NCI-H2107 treated with DMSO at 0.1 percent for 48 hours (cell line): ENCODE data around the gene STON2.
"Not testable (repeated sequence)": the region's sequence is repeated elsewhere in the genome, so short reads cannot be mapped to it uniquely, and the experiment has no call there.

Experiments
- DNase-seq: peaks from one replicate; lab custom pipeline; 2025; ENCODE audit not compliant: unreplicated experiment; lab: John Stamatoyannopoulos, UW

STON2 gene, protein sequence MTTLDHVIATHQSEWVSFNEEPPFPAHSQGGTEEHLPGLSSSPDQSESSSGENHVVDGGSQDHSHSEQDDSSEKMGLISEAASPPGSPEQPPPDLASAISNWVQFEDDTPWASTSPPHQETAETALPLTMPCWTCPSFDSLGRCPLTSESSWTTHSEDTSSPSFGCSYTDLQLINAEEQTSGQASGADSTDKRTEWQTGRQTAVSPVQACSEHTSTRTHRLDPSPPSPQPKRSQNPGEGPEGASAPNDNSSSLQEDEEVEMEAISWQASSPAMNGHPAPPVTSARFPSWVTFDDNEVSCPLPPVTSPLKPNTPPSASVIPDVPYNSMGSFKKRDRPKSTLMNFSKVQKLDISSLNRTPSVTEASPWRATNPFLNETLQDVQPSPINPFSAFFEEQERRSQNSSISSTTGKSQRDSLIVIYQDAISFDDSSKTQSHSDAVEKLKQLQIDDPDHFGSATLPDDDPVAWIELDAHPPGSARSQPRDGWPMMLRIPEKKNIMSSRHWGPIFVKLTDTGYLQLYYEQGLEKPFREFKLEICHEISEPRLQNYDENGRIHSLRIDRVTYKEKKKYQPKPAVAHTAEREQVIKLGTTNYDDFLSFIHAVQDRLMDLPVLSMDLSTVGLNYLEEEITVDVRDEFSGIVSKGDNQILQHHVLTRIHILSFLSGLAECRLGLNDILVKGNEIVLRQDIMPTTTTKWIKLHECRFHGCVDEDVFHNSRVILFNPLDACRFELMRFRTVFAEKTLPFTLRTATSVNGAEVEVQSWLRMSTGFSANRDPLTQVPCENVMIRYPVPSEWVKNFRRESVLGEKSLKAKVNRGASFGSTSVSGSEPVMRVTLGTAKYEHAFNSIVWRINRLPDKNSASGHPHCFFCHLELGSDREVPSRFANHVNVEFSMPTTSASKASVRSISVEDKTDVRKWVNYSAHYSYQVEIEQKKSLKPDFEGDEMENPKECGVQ

DNA sequence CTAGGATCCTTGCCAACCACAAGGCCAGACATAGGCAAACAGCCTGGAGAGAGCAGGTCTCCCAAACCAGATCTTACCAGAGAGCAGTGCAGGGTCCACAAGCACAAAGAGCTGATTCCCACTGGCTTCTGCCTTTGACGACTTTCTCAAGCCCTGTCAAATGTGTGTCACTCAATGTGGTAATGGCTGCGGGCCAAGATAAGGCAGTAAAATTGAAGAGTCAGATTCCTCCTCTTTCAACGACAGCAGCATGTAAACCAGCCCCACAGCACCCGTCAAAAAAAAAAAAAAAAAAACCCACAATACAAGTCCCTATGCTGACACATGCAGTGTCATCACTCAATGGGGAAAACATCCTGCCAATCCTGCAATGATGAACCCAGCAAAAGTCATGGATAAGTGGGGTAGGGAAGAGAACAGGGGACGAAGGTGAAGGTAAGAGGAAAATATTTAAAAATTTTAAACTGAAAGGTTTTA, at the start of gene STON2:
Gene STON2 (minus strand): TSS at position 123 of the 477 bp plus-strand sequence. CDS start 1,942 bp downstream, outside the sequence.
- peak; percentile 85 for DNase-seq

DNA sequence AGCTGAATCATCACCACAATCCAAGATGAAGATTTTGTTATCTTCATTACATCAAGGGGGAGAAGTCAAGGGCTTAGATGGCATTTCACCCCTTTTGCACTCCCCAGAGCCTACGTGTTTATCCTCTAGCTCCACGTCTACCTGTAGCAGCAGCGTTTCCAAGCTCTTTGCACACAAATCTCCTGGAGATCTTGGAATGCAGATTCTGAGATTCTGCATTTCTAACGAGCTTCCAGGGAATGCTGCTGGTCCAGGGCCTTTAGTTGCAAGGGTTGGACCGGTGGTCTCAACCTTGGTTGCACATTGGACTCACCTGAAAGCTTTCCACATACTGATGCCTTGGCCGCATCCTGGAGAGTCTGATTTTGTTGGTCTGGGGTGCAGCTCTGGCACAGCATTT, 49.5 kb upstream of the STON2 start:
- DNase-seq = no peak

DNA sequence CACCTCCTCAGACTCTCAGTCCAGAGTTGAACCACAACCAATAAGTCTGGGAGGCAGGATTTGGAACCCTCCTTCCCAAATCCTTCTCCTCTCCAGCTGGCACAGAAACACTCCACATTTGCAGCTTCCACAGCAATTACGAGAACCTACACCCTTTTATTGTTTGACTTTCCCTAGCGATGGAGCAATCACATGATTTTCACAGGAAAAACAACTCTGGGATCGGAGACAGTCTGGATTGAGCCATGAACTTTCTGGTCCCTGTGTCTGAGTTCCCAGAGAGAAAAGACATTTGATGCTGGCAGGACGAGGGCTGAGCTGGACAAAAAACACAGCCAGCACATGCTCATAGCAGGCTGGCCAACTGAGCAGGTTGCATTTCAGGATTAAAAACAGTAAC, 49.0 kb upstream of the STON2 start:
- DNase-seq = peak; percentile 72

DNA sequence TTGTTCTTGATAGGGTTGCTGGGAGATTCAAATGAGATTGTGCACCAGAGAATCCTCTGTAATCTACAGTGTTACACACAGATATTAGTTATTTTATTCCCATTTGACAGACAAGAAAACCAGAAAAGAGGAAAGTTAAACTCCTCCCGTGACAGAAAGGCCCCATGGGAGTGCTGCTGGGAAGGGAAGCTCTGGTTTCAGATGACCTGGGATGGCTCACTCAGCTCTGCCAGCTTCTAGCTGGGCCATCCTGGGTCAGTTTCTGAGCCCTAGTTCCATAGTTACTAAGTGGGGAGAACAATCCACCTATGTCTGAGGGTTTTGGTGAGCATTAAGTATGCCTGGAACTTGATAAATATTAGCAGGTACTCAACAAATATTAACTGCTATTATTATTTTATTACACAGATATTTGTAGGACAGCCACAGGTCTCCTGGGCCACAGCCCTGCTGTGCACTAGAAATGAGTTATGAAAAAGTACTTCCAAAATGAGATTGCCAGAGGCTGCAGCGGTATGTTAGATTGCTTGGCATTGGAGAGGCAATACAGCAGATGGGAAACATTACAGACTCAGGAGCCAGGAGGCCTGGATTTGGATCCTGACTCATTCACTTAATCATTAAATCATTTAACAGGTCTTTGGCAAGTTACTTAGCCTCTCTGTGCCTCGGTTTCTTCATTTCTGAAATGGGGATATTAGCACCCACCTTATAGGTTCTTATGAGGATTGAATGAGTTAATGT, 47.1 kb upstream of the STON2 start:
- no peak for DNase-seq

DNA sequence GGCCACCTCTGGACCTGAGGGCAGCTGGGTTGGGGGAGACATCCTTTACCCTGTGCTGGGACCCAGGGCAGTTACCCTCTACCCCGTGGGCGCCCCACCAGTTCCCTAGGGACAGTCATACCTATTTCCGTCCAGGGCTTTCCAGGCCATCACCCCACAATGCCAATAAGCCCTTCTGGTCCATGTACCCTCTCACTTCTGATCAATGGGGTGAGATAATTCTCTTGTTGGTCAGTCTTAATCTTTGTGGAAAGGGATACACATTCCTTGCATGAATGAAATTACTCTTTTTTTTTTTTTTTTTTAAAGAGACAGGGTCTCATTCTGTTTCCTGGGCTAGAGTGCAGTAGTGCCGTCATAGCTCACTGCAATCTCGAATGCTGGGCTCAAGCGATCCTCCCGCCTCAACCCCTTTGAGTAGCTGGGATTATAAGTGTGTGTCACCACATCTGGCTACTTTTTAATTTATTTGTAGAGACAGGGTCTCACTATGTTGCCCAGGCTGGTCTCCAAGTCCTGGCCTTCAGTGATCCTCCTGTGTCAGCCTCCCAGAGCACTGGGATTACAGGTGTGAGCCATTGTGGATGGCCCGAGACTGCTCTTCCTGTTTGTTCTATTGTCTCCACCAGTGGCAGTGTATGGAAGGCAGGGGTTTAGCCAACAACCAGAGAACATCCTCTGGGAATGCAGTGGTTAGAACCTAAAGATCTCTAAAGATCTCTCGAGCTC, 46.3 kb upstream of the STON2 start:
- DNase-seq = no peak

DNA sequence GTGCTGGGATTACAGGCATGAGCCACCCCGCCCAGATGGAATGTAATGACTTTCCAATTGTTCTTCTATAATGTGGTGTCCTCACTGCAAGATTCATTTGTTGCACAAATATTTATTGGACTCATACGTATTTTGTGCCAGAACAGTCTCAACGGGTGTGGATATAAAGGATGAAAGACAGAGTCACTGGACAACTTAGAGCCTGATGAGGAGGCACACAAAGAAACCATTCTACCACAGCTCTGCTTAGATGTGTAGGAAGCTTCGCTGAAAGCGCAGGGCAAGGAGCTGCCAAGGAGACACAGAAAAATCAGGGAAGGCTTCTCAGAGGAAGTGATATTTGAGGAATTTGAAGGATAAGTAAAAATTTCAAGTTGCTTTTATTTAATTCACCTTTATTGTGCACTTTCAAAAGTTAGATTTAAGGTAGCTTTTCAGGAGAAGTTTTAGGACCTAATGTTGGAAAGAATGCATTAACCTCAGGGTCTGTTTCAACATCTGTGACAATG, 41.6 kb upstream of the STON2 start:
- no peak for DNase-seq

DNA sequence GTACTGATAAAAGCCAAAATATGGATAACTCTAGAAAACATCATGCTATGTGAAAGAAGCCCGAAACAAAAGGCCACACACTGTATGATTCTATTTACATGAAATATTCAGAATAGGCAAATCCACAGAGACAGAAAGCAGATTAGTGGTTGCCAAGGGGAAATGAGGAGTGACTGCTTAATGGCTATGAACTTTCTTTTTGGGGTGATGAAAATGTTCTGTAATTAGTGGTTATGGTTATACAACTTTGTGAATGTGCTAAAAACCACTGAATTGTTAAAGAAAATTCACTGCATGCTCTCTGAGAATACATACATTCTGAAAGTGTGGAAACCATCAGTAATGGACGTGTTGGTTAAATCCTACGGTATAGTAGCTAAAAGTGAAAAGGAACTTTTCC, 39.9 kb upstream of the STON2 start:
- DNase-seq = no peak

DNA sequence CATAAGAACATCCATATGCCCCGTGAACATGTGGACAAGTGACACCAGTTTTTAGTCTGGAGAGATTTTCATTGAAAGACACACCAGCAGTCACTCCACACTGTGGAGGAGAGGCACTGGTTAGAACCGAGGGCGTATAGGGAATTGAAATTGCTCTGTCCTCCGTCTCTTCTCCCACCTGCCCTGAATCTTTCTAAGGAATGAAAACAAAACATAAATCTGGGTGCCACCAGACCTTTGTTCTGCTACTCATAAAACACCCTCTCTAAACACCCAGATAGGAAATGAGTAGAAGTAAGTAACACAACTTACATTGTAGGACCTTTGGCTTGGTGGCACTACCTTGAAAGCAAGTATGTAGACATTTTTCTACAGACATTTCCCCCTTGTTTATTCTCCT, 37.1 kb upstream of the STON2 start:
- no peak for DNase-seq

DNA sequence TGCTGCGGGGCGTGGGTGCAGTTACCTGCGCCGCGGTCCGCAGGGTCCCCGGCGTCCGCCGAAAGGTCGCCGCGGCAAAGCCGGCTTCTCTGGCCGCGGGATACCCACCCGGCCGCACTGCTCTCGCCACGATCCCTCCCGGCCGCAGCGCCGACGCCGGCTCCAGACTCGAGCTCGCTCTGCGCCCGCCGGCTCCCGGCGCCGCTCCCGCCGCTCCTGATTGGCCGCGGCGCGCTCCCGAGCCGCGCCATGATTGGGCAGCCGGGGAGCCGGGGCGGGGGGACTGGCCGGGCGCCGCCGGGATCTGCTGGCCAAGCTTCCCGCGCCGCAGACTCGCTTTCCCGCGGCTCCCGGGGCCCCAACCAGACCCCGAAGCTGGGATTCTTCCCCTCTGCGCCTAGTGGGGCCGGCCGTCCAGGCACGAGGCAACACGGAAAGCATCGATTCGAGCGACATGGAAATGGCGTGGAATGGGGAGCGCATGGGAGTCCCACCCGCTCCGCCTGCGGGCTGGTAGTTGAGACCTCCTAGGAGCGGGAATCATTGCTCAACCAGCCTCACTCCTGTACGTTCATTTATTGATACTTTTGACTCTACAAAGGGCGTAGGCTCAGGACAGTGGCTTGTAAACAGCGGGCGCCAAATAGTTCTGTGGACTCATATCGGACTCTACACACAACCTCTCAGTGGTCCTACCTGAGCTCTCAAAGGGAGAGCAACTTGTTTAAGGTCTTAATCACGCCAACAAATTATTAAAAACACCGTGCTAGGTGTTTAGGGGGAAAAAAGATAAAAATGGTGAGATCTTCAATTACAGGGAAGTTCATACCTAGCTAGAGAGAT, 36.4 kb upstream of the STON2 start:
- peak; percentile 76 for DNase-seq

DNA sequence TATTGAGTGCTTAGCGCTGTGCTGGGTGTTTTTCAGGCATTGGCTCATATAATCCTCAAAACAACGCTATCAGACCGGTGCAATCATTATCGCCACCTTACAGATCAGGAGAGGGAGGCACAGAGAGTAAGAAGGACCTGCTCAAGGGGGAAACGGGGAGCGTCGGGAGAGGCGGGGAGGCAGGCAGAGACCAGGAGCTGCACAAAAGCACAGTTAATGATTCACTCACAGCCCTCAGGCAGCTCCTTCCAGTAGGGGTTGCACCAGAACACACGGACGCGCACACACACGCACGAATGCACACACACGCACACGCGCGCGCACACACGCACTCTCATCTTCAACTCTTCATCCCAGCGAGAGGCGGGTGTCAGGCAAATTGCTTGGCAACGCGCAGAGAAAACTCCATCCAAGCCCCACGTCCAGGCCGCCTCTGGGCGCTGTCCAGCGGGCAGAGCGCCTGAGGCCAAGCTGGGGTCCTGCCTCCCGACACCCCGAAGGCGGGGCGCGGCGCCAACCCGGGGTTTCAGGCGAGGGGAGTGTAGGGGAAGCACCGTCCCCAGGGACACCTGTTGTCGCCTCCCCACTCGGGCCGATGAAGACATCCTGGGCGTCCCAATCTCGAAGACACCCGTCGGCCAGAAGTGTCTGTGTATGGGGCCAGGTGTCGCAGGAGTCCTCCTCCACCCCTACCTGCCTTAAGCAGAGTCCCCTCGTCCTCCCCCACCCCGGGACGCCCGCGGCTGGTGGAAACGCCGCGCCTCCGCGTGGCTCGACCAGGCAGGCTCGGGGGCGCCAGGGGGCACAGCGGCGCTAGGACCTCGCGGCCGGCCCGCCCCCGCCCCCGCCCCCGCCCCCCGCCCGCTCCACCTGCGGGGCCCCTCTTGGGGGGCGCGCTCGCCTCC, 35.5 kb upstream of the STON2 start:
- peak; percentile 81 for DNase-seq

DNA sequence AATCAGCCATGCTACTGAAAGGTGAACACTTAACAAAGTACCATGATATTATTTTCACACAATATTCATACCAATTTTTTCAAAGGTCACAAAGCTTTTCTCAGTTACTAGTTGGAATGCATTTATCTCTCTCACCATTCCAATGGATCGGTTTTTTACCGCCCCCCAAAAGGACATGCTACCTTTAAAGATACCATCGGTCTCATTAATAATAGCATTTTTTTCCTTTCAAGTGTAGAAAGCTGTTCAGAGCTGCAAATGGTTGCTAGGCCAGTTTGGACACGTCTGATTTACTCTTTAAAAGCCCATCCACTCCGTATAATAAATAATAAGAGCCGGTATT, 34.9 kb upstream of the STON2 start:
- no peak for DNase-seq

DNA sequence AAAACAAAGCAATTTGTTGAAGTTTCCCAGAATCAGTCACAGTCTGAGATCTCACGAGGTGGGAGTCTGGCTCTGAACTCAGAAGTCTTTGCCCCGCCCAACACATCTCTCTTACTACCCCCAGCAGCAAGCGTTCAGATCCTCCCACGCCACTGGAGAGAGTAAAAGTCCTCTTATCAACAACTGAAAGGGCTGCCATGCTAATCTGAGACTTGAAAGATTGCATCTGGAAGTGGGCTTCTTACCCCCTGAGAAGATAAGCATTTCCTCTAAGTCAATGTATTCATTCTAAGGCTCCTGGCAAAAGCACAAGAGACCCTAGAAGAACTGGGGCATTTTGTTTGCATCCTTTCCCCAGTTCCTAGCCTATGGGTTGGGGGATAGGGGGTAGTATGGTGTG, 34.1 kb upstream of the STON2 start:
- DNase-seq = no peak

DNA sequence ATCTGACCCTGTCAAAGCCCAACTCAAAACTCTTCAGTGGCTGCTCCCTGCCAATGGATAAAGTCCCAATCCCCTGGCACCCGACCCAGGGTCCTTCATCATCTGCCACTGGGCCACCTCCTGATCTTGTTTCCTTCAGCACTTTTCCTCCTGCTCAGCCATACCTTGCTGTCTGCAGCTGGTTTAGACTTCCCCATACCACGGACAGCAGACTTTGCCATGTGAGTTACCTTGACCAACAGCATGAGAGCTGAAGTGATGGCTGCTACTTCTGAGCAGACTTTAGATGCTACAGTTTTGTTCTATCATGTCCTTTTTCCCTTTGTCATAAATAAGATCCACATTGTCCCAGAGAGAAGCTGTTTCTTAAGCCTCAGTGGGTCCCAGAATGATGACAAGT, 33.3 kb upstream of the STON2 start:
- no peak for DNase-seq

DNA sequence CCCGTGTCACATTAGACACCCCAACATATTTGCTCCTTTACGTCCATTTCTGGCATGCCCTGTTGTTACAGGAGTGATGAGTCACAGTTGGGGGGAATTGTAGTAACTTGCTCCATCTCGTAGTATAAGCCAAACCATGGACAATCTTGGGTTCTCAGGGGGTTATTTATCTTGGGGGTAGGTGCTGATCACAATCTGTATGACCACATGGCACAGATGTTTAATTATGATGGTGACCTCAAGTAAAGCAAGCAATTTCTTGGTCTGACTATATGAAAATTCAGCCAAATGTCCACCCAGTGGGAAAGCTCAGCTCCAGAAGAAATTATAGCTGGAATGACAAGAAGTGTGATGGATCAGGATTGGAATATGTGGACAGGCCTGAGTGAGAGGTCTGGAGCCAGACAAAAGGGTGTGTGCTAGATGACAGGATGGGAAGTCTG, 32.1 kb upstream of the STON2 start:
- DNase-seq = no peak

DNA sequence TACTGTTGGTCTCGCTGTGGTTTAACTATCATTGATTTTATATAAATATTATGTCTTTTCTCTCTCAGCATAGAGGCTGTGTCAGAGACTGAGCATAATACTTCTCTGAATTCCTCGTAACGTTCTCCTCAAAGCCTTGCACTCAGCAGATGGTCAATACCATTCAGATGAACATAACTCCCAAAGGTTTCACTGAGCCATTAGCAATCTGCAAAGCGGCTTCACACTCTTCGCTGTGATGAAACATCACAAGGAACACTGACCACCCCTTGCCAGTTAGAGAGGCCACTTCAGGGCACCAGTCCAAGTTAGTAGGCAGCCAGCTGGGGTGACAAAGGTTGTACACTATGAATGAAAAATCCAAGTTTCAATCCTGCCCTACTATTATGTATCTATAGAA, 30.1 kb upstream of the STON2 start:
- no peak for DNase-seq

DNA sequence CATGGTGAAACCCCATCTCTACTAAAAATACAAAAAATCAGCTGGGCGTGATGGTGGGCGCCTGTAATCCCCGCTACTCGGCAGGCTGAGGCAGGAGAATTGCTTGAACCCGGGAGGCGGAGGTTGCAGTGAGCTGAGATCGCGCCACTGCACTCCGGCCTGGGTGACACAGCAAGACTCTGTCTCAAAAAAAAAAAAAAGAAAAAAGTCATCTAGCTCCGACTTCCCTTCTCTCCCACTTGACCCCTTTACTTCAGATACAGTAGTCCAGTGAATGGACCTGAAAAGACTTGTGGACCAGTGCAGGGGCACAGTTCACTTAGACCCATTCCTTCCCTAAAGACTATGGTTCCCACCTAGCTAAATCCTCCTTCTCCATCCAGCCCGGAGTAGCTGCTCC, 29.6 kb upstream of the STON2 start:
- not testable (repeated sequence) for DNase-seq

DNA sequence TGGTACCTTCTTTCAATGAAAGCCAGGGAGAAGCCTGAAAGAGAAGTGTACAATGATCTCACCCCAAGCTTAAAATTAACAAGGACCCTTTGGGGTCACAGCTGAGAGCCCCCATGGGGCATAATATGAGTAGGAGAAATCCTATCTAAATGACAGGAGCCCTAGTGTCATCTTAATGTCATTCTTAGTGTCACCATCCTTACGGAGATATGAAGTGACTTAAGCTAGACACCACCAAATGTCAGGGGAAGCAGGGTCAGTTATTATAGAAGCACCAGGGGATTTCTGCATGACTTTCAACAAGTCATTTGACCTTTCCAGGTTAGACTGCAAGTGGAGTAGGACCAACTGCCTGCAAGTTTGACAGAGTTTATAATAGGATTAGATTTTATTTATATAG, 28.9 kb upstream of the STON2 start:
- DNase-seq = no peak

DNA sequence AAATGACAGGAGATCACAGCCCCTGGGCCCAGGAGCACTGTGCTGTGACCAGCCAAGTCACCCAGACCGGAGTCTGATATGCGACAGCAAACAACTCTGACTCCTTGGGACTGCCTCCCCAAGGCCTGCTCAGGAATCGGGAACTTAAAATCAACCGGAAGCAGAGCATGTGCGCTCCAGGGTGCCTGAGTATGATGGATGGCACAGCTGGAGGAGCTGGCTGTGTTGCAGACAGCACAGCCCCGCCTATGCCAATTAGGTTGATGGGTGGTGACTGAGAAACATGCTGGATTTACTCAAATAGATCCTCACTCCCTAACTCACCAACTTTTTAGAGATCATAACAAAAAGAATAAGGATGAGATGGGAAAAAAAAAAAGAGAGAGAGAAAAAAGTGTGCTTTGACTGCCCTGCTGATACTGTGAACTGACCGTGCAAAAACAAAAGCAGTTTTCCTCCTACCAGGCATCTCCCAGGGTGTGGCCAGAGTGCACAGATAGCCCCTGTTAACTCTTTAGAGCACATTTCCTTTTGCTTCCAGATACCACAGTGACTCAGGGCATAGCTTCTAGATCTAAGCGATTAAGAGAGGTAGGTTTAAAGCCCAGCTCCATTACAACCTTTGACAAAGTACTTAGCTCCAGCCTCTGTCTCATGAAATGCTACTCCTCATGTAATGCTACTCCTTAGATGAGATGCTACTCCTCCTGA, 27.4 kb upstream of the STON2 start:
- no peak for DNase-seq
